ENCODE measurements around the gene SSBP2. TPM values are rescaled to one million over a fixed set of nuclear protein-coding genes. Genes with fewer than 3 reads are reported as not detected.

SSBP2 gene
- polyA plus RNA-seq, 1 experiment: 74.3 TPM

DNA sequence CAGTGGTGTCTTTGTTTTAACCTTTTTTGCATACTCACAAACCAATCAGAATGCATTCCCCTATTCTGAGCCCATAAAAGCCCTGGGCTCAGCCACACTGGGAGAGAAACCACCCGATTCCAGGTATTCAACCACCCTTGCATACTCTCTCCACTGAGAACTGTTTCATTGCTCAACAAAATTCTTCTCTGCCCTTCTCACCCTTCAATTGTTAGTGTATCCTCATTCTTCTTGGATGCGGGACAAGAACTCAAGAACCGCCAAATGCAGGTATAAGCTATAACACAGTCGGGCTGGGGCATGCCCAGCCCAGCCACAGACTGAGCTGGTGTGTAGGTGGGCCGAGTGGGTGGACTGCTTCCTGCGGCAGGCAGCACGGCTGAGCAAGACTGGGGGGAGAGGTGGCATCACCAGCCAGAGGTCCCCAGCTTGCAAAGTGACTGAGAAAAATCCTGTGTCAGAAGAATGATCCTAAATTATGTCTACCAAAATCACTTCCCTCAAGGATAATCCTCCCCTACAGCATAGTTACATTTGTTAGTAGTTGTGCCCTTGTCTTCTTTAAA, 141.0 kb downstream of the SSBP2 start:
- no peak for DNase-seq (ENCODE audit: low read depth, low spot score)
- no peaks in the 10 kb centered on the region for H3K27me3 ChIP-seq (ENCODE audit: control insufficient read depth, insufficient read depth, low read length)
- TF ChIP-seq CTCF (IDR thresholded peaks at IDR 0.05; ENCODE audit: low read depth, low read length): no peak
- POLR2A ChIA-PET: no interaction called here
- peaks cover 4% of the 10 kb centered on the region for H3K9me3 ChIP-seq (ENCODE audit: control insufficient read depth, insufficient read depth, low read length)
- H3K4me3 ChIP-seq (ENCODE audit: low read depth, low read length): no peak overlapping the region
- no peak overlapping the region for H3K27ac ChIP-seq (ENCODE audit: low read depth, low read length)
- CTCF ChIA-PET: no interaction called here

DNA sequence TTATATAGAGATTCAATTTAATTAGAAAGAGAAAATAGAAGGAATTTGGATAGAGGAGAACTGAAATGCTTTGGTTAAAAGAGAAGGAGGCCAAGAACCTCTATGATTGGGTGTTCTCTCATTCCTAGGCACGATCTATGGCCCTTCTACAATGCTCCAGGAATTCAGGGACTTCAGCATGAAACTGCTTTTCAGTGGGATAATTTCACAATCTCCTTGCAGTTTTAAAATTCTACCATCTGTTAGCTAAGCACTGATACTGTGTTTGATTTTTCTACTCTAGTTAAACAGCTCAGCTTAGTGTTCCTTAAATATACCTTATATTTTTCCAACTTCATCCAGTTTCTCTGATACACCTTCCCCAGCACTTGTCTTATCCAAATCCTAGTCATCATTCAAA, 141.9 kb downstream of the SSBP2 start:
- Histone ChIP-seq H3K4me3 (ENCODE audit: low read depth, low read length) (no peak overlapping the region), H3K9me3 (ENCODE audit: control insufficient read depth, insufficient read depth, low read length) (peaks cover 4% of the 10 kb centered on the region), H3K27ac (ENCODE audit: low read depth, low read length) (no peak overlapping the region), H3K27me3 (ENCODE audit: control insufficient read depth, insufficient read depth, low read length) (no peaks in the 10 kb centered on the region)
- ChIA-PET CTCF (no interaction called here), POLR2A (no interaction called here)
- DNase-seq (ENCODE audit: low read depth, low spot score): no peak
- TF ChIP-seq CTCF (IDR thresholded peaks at IDR 0.05; ENCODE audit: low read depth, low read length): no peak

DNA sequence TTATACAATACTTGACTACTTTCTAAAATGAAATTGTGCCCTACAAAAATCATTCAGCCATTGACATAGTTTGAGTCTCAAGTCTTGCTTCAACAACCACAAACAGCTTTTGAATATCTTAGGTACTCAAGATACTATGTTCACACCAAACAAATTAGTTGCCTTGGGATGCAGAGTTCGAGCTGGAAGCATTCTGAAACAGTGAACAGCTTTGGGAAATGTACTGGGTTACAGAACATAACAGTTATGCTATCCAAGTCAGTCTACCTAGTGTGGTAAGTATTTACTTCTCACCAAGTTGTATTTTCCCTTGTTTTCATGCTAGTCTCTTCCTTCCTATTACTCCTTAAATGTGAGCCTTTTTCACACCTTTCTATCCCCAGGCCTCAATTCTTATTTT, 143.2 kb downstream of the SSBP2 start:
- H3K4me3 ChIP-seq (ENCODE audit: low read depth, low read length): no peak overlapping the region
- peaks cover 4% of the 10 kb centered on the region for H3K9me3 ChIP-seq (ENCODE audit: control insufficient read depth, insufficient read depth, low read length)
- no peaks in the 10 kb centered on the region for H3K27me3 ChIP-seq (ENCODE audit: control insufficient read depth, insufficient read depth, low read length)
- ChIA-PET CTCF (no interaction called here), POLR2A (no interaction called here)
- no peak overlapping the region for H3K27ac ChIP-seq (ENCODE audit: low read depth, low read length)
- DNase-seq (ENCODE audit: low read depth, low spot score): no peak
- TF ChIP-seq CTCF (IDR thresholded peaks at IDR 0.05; ENCODE audit: low read depth, low read length): no peak

DNA sequence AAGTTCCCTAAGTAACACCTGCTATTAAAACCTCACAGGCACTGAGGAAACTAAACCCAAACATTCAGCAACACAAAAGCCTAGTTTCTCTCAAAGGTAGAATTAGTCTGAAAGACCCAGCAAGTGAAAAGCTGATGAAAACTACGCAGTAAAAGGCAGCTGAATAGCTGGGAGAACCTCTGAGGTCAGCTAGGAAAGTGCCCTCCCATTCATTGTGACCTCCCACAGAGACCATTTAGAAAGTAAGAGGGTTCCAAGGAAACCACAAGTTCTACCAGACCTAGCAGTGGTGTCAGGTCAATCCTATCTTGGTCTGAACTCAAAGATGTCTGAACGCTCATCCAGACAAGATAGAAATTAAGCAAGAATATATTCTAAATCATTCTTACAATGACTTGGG, 144.7 kb downstream of the SSBP2 start:
- POLR2A ChIA-PET: no interaction called here
- CTCF ChIA-PET: no interaction called here
- TF ChIP-seq CTCF (IDR thresholded peaks at IDR 0.05; ENCODE audit: low read depth, low read length): no peak
- peaks cover 4% of the 10 kb centered on the region for H3K9me3 ChIP-seq (ENCODE audit: control insufficient read depth, insufficient read depth, low read length)
- no peak overlapping the region for H3K4me3 ChIP-seq (ENCODE audit: low read depth, low read length)
- no peak overlapping the region for H3K27ac ChIP-seq (ENCODE audit: low read depth, low read length)
- no peak for DNase-seq (ENCODE audit: low read depth, low spot score)
- H3K27me3 ChIP-seq (ENCODE audit: control insufficient read depth, insufficient read depth, low read length): no peaks in the 10 kb centered on the region

DNA sequence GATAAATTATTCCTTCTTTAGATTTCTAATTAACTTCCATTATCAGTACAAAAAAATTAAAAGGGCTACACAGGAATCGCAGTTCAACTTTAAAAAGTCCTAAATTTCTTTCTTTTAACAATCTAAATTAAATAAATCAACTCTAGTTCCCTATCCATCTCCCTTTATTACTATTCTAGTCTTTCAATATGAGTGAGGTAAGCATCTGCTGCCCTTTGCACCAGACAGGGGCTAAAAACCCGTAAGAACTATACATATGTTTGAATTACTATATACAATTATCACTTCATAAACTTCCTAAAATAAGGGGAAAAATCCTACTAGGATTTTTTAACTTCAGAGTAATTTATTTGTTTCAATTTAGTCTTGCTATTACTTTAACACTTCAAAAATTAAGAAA, 145.6 kb downstream of the SSBP2 start:
- ChIA-PET CTCF (no interaction called here), POLR2A (no interaction called here)
- TF ChIP-seq CTCF (IDR thresholded peaks at IDR 0.05; ENCODE audit: low read depth, low read length): no peak
- DNase-seq (ENCODE audit: low read depth, low spot score): no peak
- no peaks in the 10 kb centered on the region for H3K27me3 ChIP-seq (ENCODE audit: control insufficient read depth, insufficient read depth, low read length)
- H3K4me3 ChIP-seq (ENCODE audit: low read depth, low read length): no peak overlapping the region
- no peak overlapping the region for H3K27ac ChIP-seq (ENCODE audit: low read depth, low read length)
- H3K9me3 ChIP-seq (ENCODE audit: control insufficient read depth, insufficient read depth, low read length): peaks cover 4% of the 10 kb centered on the region
